ENCODE data around the gene EWSR1.

Gene EWSR1

GRCh38 chr22:29251265-29251664, 16.8 kb upstream of the EWSR1 start:
- Histone ChIP-seq H4K20me1 (ENCODE audit: insufficient read depth, low read length, poor library complexity, severe bottlenecking) (no peaks in the 10 kb centered on the region), H3K4me3 (ENCODE audit: low read length, poor library complexity, severe bottlenecking) (no peak overlapping the region), H3K9me3 (ENCODE audit: insufficient read depth, low read depth, low read length) (no peaks in the 10 kb centered on the region), H3K36me3 (ENCODE audit: insufficient read depth, low read length) (peaks cover 66% of the 10 kb centered on the region; the same call in 1 of the 2 replicates), H3K4me2 (ENCODE audit: low read depth, low read length, poor library complexity, severe bottlenecking) (no peak overlapping the region), H3K79me2 (ENCODE audit: insufficient read depth, low read length) (no peaks in the 10 kb centered on the region), H3K9ac (ENCODE audit: low read depth, low read length, poor library complexity, severe bottlenecking) (no peak overlapping the region), H3K4me1 (ENCODE audit: insufficient read depth, low read length, poor library complexity, severe bottlenecking) (no peaks in the 10 kb centered on the region), H3K9me2 (replicated peaks; ENCODE audit: low read depth, low read length) (no peaks in the 10 kb centered on the region), H3K27me3 (ENCODE audit: insufficient read depth, low read length, poor library complexity, severe bottlenecking) (no peaks in the 10 kb centered on the region), H3F3A (ENCODE audit: low read depth) (no peaks in the 10 kb centered on the region), H2AFZ (ENCODE audit: low read length) (no peak overlapping the region)
- TF ChIP-seq EZH2phosphoT487 (IDR thresholded peaks at IDR 0.05; ENCODE audit: borderline replicate concordance) (no peak), CTCF (conservative IDR thresholded peaks at IDR 0.05; ENCODE audit: low read length) (no peak)

- Histone ChIP-seq H2AFZ (ENCODE audit: low read length) (no peak overlapping the region), H3K9me3 (ENCODE audit: insufficient read depth, low read depth, low read length) (no peaks in the 10 kb centered on the region), H3K4me2 (ENCODE audit: low read depth, low read length, poor library complexity, severe bottlenecking) (no peak overlapping the region), H3K79me2 (ENCODE audit: insufficient read depth, low read length) (no peaks in the 10 kb centered on the region), H3K27me3 (ENCODE audit: insufficient read depth, low read length, poor library complexity, severe bottlenecking) (no peaks in the 10 kb centered on the region), H3K9me2 (replicated peaks; ENCODE audit: low read depth, low read length) (no peaks in the 10 kb centered on the region), H3F3A (ENCODE audit: low read depth) (no peaks in the 10 kb centered on the region), H3K36me3 (ENCODE audit: insufficient read depth, low read length) (peaks cover 65% of the 10 kb centered on the region; the same call in 1 of the 2 replicates), H3K9ac (ENCODE audit: low read depth, low read length, poor library complexity, severe bottlenecking) (no peak overlapping the region), H3K4me1 (ENCODE audit: insufficient read depth, low read length, poor library complexity, severe bottlenecking) (no peaks in the 10 kb centered on the region), H4K20me1 (ENCODE audit: insufficient read depth, low read length, poor library complexity, severe bottlenecking) (no peaks in the 10 kb centered on the region), H3K4me3 (ENCODE audit: low read length, poor library complexity, severe bottlenecking) (no peak overlapping the region)
- no peak for TF ChIP-seq CTCF (conservative IDR thresholded peaks at IDR 0.05; ENCODE audit: low read length)
- TF ChIP-seq EZH2phosphoT487 (IDR thresholded peaks at IDR 0.05; ENCODE audit: borderline replicate concordance) = no peak
Observed at GRCh38 chr22:29251981-29252911, 15.8 kb upstream of the EWSR1 start.

DNA sequence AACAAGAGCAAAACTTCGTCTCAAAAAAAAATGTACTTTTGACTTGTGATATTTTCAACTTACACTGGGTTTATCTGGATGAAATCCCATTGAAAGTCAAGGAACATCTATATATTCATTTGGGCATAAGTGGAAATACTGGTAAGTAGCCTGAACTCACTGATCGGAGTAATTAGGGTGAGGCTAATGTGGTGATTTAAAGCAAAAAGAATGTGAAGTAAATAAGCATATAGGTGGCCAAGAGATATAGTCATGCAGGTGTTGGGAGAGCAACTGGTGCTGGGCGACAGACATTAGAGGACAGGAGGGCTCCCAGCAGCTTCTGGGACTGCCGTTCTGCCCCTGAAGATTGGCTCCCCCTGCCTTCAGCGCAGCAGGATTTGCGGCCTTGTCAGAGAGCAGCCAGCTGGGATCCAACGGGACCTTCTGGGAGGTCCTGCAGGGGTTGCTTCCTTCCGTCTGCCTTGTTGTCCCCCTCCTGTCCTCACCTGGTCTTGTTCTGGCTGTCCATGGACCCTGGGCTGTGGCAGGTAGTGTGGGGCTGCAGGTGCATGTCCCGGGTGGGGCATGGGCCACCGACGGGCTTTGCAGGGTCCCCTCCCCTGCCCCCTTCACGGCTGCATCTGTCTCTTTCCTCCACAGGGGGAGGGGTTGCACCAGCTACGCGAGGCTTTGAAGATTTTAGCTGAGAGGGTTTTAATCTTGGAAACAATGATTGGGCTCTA, 14.3 kb upstream of the EWSR1 start:
- Histone ChIP-seq H2AFZ (ENCODE audit: low read length) (no peak overlapping the region), H3K27me3 (ENCODE audit: insufficient read depth, low read length, poor library complexity, severe bottlenecking) (no peaks in the 10 kb centered on the region), H3K4me1 (ENCODE audit: insufficient read depth, low read length, poor library complexity, severe bottlenecking) (no peaks in the 10 kb centered on the region), H3K9me3 (ENCODE audit: insufficient read depth, low read depth, low read length) (no peaks in the 10 kb centered on the region), H3K4me2 (ENCODE audit: low read depth, low read length, poor library complexity, severe bottlenecking) (no peak overlapping the region), H3F3A (ENCODE audit: low read depth) (no peaks in the 10 kb centered on the region), H4K20me1 (ENCODE audit: insufficient read depth, low read length, poor library complexity, severe bottlenecking) (no peaks in the 10 kb centered on the region), H3K36me3 (ENCODE audit: insufficient read depth, low read length) (peaks cover 72% of the 10 kb centered on the region; the same call in 1 of the 2 replicates), H3K9ac (ENCODE audit: low read depth, low read length, poor library complexity, severe bottlenecking) (no peak overlapping the region), H3K79me2 (ENCODE audit: insufficient read depth, low read length) (no peaks in the 10 kb centered on the region), H3K9me2 (replicated peaks; ENCODE audit: low read depth, low read length) (no peaks in the 10 kb centered on the region), H3K4me3 (ENCODE audit: low read length, poor library complexity, severe bottlenecking) (no peak overlapping the region)
- TF ChIP-seq CTCF (conservative IDR thresholded peaks at IDR 0.05; ENCODE audit: low read length) (no peak), EZH2phosphoT487 (IDR thresholded peaks at IDR 0.05; ENCODE audit: borderline replicate concordance) (no peak)

Data from Loucy (cell line).